GM12878 (cell line): ENCODE measurements around the gene LYL1. TPM values are rescaled to one million over a fixed set of nuclear protein-coding genes. Genes with fewer than 3 reads are reported as not detected.

Experiments used
- CBFB ChIP-seq: IDR thresholded peaks from 2 replicates; pipeline ENCODE4 v1.6.1; 2016; ENCODE audit warnings: antibody characterized with exemption, low read depth
- CUX1 ChIP-seq: IDR thresholded peaks from 2 replicates; pipeline ENCODE4 v1.6.1; 2012; ENCODE audit warnings: improper control_type of control experiment, low read depth, low read length; ENCODE audit not compliant: insufficient replicate concordance
- MLLT1 ChIP-seq: fragments of 450-650 bp; IDR thresholded peaks from 2 replicates; pipeline ENCODE4 v1.6.1; 2016; ENCODE audit warnings: mild to moderate bottlenecking
- STAT1 ChIP-seq: fragments of 450-650 bp; conservative IDR thresholded peaks from 2 replicates; pipeline ENCODE4 v1.6.1; 2014; ENCODE audit warnings: antibody characterized with exemption, mild to moderate bottlenecking
- TAF1 ChIP-seq: IDR thresholded peaks from 2 replicates; pipeline ENCODE4 v1.6.1; 2011; ENCODE audit warnings: mild to moderate bottlenecking, low read depth, low read length, borderline replicate concordance
- USF1 ChIP-seq: IDR thresholded peaks from 2 replicates; pipeline ENCODE4 v1.6.1; 2011; ENCODE audit warnings: borderline replicate concordance, low read depth, mild to moderate bottlenecking, moderate library complexity, mixed read lengths, low read length; ENCODE audit not compliant: insufficient read depth; ENCODE audit errors: extremely low read length
- USF2 ChIP-seq: IDR thresholded peaks from 2 replicates; pipeline ENCODE4 v1.6.1; 2011; ENCODE audit warnings: low read depth, low read length, improper control_type of control experiment, borderline replicate concordance
- ZBTB4 ChIP-seq: fragments of 450-650 bp; formaldehyde crosslinking; IDR thresholded peaks from 2 replicates; pipeline ENCODE4 v1.4.0; 2022; ENCODE audit warnings: mild to moderate bottlenecking, moderate library complexity
- ZNF687 ChIP-seq: fragments of 450-650 bp; IDR thresholded peaks from 2 replicates; pipeline ENCODE4 v1.6.1; 2017; ENCODE audit warnings: mild to moderate bottlenecking, moderate library complexity
- polyA plus RNA-seq, 11 experiments: library from polyadenylated mRNA; depleted of rRNA in 4 of 11; unstranded in 6 of 11; stranded (reverse) in 5 of 11; fragments of >200 nt; fragmentation: Nextera tagmentation in 4 of 11; fragmentation: Illumina TruSeq in 1 of 11; extraction: Ambion mirVana in 4 of 11; extraction: Trizol in 1 of 11; gene quantifications; 1 replicate in 1 of 11; 2 replicates in 10 of 11; pipeline versions ENCODE4 v1.2.1 to v1.2.3, GENCODE V29; 2011 to 2016; ENCODE audit warnings: inconsistent platforms in 2 of 11, missing spikeins in 2 of 11, low read depth in 1 of 11
- total RNA-seq, 4 experiments: library from RNA; depleted of rRNA in 3 of 4; stranded (reverse); fragments of >200 nt in 3 of 4; fragmentation: Illumina TruSeq in 1 of 4; extraction: Trizol in 1 of 4; gene quantifications; 2 replicates each; pipeline versions ENCODE4 v1.2.1 to v1.2.3, GENCODE V29; 2013 to 2021

LYL1 gene
- total and polyA plus RNA-seq, 10 of the 15 experiments (the other 5 are each of a cell fraction or from before 2014, with no cell fraction given): 0.10 to 34.8 (median 4.4) TPM

- peak; percentile 74 for TF ChIP-seq USF1
- no peak for TF ChIP-seq ZBTB4 (CRISPR knock-in tag)
- TF ChIP-seq ZNF687: no peak
- peak; percentile 13; the same call in 1 of the 2 replicates for TF ChIP-seq TAF1
- TF ChIP-seq STAT1: no peak
- no peak for TF ChIP-seq CUX1
- TF ChIP-seq USF2: no peak; the same call in 1 of the 2 replicates
- TF ChIP-seq MLLT1: no peak; the same call in 1 of the 2 replicates
- TF ChIP-seq CBFB: peak; percentile 29; the same call in 1 of the 2 replicates
Measured at GRCh38 chr19:13151605-13152355, 49.1 kb upstream of the LYL1 start (continued).
